ENCODE measurements around the gene NPHS1.

DNA sequence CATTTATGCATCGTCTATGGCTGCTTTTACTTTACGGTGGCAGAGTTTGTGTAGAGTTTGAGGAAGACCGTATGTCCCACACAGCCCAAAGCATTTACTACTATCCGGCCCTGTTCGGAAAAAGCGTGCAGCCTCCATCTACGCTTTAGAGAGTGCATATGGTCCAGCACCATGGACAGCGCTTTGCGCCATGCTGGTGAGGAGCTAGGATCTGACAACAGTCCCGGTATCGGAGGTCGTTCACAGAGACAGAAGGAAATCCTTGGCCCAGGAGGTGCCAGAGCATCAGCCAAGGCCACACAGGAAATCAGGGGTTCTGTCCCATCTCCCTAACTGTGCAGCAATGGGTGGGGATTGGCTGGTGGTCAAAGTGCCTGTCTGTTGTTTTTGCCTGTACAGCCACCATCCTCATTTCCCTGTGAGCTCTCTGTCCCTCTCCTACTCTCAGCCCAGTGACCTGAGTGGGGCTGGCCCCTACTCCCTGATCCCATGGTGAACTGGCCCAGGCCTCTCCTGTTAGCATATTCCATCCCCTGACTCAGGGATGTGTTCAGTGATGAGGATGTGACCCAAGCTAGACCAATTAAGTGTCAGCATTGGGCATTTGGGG, 23.5 kb downstream of the NPHS1 start:
- TF ChIP-seq, protein P1, sequence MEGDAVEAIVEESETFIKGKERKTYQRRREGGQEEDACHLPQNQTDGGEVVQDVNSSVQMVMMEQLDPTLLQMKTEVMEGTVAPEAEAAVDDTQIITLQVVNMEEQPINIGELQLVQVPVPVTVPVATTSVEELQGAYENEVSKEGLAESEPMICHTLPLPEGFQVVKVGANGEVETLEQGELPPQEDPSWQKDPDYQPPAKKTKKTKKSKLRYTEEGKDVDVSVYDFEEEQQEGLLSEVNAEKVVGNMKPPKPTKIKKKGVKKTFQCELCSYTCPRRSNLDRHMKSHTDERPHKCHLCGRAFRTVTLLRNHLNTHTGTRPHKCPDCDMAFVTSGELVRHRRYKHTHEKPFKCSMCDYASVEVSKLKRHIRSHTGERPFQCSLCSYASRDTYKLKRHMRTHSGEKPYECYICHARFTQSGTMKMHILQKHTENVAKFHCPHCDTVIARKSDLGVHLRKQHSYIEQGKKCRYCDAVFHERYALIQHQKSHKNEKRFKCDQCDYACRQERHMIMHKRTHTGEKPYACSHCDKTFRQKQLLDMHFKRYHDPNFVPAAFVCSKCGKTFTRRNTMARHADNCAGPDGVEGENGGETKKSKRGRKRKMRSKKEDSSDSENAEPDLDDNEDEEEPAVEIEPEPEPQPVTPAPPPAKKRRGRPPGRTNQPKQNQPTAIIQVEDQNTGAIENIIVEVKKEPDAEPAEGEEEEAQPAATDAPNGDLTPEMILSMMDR (IDR thresholded peaks at IDR 0.05; ENCODE audit: low read depth, low read length, poor library complexity, severe bottlenecking), result no peak
- TF ChIP-seq EZH2phosphoT487 (IDR thresholded peaks at IDR 0.05; ENCODE audit: borderline replicate concordance, low read length), result no peak

All from DOHH2 (cell line).